Fibroblast of skin of right biceps (primary cell): ENCODE data around the gene PRRT4.

Source experiments
- DNase-seq: peaks from one replicate; pipeline ENCODE4 v3.0.0-alpha.2; 2013

The PRRT4 gene

DNA sequence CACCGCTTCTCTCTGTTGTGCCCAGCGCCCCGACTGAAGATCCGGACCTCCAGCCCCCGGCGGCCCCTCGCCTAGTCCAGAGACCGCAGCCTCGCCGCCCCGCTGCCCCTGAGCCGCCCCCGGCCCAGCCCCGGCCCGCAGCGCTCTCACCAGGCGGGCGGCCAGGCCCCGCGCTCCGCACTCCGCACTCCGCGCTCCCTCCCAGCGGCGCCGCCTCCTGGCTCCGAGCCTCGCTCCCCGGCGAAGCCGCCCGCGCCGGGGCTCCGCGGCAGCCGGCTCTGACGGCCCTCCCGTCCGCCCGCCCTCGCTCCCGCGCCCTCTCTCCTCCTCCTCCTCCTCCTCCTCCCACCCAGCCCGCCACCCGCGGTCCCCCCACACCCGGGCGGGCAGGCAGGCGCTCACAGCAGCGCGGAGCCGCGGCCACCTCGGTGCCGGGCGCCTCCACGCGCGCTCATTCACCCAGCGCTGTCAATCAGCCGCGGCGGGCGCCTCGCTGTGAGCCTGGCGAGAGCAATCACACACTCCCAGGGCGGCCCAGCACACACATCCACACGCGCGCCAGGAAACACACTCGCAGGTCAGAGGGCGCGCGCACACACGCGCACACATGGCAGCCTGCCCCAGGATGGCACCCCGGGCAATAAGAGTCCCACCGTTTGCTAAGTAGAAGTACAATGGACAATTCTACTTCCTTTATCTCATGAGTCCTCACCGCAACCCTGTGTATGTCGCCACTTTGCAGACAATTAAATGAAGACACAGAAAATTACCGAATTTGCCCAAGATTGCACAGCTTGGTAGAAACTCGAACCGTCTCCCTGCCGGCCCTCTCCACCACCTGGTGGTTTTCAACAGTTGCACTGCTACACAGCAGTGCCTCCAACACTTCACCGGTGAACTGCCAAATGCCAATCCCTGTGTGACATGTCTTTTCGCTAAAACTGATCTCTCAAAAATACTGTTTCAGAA lies at the start of gene PRRT4:
Gene PRRT4 (minus strand): TSS at position 280 of the 969 bp plus-strand sequence.
- no peak for DNase-seq

DNA sequence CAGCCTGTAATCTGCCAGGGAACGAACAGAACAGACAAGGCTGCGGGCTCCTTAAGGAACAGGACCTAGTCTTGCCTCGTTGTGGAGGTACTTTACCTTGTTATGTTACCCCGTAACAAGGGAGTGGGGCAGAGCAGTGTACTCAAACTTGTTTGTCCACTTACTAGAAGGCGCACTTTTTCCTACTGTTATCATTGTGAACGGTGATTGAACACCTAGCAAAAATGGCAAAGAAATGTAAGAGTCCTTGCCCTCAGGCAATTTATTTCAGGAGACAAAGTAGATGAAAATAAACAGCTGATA lies 48.9 kb upstream of the PRRT4 start:
- no peak for DNase-seq

DNA sequence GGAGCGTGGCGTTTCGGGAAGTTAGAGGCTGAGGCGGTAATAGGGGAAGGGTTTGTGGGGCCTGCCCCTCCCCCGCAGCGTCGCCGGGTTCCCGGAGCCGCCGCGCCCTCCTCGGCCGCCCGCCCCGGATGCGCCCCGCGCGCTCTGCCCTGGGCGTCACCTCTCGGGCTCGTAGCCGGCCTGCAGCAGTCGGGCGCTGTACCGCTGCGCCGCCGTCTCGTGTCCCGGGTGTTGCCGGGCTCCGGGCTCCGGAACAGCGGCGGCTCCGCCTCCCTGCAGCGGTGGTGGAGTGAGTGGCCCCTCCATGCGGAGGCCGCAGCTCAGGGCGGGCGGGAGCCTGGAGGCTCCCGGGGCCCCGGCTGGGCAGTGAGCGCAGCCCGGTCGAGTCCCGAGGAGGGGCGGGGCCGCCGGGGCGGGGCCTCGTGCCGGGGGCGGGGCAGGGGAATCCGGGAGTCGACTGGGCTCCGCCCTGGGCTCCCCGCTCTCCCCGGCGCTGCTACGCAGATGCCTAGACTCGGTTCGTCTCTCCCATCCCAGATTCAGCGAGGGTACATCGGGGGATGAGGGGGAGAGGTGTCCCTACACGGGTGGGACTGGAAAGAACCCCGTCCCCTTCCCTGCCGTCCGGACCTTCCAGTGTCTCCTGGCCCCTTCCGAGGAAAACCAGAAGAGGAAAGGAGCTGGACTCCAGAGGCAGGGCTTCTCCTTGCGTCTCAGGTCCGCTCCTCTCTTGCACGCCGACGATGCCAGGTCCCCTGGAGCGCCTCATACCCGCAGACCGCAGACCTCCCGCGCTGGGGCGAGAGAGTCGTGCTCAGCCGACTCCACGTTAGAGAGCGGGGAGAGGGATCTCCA lies 48.3 kb upstream of the PRRT4 start, which contains the start of gene IMPDH1:
Gene IMPDH1 (minus strand): TSS at position 387 of the 855 bp plus-strand sequence. CDS start 81 bp downstream, at position 306.
- DNase-seq: peak; percentile 88

GRCh38 chr7:128408709-128409595 lies 47.5 kb upstream of the PRRT4 start:
- no peak for DNase-seq

GRCh38 chr7:128407751-128408708 lies 46.5 kb upstream of the PRRT4 start:
- DNase-seq: no peak

DNA sequence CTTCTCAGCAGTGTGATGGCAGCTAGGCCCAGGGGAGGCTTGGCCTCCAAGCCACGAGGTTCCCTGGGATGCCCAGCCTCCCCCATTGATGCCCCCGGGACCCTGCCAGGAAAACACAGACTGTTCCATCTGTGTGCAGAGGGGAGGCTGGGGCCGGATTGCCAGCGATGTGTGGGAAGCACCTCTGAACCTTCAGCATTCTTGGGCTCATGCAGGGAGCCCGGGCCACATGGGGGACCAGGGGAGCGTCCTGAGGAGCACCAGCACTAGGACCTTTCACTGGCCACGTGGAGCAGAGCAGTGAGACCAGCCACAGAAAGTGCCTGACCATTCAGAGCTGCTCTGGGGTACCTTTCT lies 45.7 kb upstream of the PRRT4 start:
- DNase-seq: no peak

GRCh38 chr7:128406314-128407232 lies 45.1 kb upstream of the PRRT4 start:
- no peak for DNase-seq

- peak; percentile 59 for DNase-seq
Measured at GRCh38 chr7:128405471-128406313, 44.2 kb upstream of the PRRT4 start.

GRCh38 chr7:128404886-128405470 lies 43.5 kb upstream of the PRRT4 start:
- no peak for DNase-seq

DNA sequence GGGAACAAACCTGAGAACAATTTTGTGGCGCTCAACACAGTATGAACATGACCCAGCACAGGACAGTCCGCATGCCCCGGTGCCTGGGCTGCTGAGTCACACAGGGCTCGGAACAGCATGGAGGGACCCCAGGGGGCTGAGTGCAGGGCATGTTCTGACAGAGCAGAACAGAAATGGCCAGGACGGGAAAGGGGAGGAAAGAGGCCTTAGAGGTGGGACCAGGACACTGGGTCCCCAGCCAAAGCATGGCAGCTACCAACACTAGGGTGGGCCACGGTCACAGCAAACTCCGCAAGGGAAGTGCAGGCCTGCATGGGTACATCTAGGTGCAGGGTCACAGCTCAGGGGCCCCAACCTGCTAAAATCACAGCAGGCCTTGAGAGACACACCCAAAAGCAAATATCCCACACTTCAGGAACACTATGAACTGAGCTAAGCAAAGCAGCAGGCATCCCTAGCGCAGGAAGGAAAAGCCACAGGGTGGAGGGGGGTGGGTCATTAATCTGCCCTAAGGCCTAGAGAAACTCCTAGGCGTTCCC lies 42.7 kb upstream of the PRRT4 start:
- DNase-seq: no peak

GRCh38 chr7:128403676-128404075 lies 42.2 kb upstream of the PRRT4 start:
- no peak for DNase-seq

- no peak for DNase-seq
Measured at GRCh38 chr7:128402356-128402755, 40.9 kb upstream of the PRRT4 start.

GRCh38 chr7:128400566-128400965 lies 39.1 kb upstream of the PRRT4 start:
- DNase-seq: no peak

GRCh38 chr7:128399991-128400390 lies 38.5 kb upstream of the PRRT4 start:
- DNase-seq: no peak

DNA sequence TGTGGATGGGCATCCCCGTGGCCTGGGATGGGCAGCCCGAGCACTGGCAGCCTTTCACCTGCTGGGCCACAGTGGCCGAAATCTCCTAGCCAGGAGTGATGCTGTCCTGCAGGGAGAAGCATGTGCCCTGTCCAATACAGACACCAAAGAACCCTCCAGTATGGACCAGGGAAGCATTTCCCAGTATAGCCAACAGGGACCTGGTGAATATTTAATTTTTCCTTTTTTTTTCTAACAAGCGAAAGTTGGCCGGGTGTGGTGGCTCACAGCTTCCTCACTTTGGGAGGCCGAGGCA lies 37.3 kb upstream of the PRRT4 start:
- DNase-seq: no peak

GRCh38 chr7:128398016-128398840 lies 36.7 kb upstream of the PRRT4 start:
- peak; percentile 40 for DNase-seq

- no peak for DNase-seq
Measured at GRCh38 chr7:128396357-128396756, 34.9 kb upstream of the PRRT4 start.

- no peak for DNase-seq
Measured at GRCh38 chr7:128395748-128396147, 34.3 kb upstream of the PRRT4 start.
